Astrocyte (in vitro differentiated cells and primary cell): ENCODE results near the gene MLIP. TPM values are rescaled to one million over a fixed set of nuclear protein-coding genes. Genes with fewer than 3 reads are reported as not detected.

Experiments used
- total RNA-seq: library from RNA; stranded (reverse); gene quantifications from 2 replicates; pipeline ENCODE4 v1.2.1, GENCODE V29; 2021

Gene MLIP
- total RNA-seq, 1 donor from 2014 or later: not detected

Other genes with a start within 250 kb of the MLIP start
- not detected in 2 replicates for gene TINAG, start 197.0 kb downstream of the MLIP start, total RNA-seq